Pons (tissue), 1 donor: Measurements from ENCODE around the gene MOV10L1.
"Not testable (repeated sequence)": the region's sequence is repeated elsewhere in the genome, so short reads cannot be mapped to it uniquely, and the experiment has no call there.

Experiments
- DNase-seq: peaks from one replicate; pipeline ENCODE4 v3.0.0-alpha.2; 2016; ENCODE audit warnings: low spot score

The MOV10L1 gene

GRCh38 chr22:50204998-50205397 lies 115.2 kb downstream of the MOV10L1 start:
- DNase-seq: not testable (repeated sequence)

DNA sequence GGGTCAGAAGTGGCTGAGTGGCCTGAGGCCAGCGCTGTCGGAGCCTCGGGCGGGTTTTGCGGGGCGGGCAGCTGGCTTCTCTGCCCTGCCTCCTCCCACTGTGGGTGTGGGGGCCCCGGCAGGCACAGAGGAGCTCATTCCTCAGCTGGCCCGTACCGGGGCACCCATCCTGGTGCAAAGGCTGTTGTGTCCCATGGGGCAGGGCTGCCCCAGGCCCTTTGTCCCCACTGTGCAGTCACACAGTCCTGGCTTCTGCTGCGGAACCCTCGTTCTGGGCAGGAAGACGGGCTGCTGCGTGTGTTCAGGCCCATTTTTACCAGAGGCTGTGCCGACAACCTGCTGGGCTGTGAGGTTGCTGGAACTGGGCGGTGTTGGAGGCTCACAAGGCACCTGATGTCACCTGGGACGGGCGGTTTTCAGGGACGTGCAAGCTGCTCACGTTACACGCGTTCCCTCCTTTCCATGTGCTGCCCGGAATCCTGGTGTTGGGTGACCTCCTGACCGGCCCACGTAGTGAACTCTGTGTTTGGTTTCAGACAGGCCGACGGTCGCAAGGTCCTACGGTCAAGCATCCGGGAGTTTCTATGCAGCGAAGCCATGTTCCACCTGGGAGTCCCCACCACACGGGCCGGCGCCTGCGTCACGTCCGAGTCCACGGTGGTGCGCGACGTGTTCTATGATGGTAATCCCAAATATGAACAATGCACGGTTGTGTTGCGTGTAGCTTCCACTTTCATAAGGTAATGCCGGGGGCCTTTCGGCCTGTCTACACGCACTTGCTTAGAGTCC lies 116.2 kb downstream of the MOV10L1 start:
- no peak for DNase-seq

DNA sequence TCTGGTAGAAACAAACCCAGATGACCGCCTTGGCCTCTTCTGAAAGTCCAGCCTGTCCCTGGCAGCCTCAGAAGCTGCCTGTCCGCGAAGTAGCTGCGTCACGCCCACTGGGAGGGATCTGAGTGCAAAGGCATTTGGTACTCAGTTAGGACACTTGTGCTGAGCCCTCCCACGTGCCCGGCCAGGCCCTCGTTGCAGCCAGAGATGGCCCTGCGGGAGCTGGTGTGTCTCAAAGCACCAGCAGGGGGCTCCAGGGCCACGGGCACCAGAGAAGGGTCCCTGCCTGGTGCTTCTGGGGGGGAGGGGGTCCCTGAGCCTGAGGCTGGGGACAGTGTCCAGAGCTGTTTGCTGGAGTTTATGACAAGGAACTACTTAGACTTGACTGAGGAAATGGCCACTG lies 116.8 kb downstream of the MOV10L1 start:
- DNase-seq: no peak

DNA sequence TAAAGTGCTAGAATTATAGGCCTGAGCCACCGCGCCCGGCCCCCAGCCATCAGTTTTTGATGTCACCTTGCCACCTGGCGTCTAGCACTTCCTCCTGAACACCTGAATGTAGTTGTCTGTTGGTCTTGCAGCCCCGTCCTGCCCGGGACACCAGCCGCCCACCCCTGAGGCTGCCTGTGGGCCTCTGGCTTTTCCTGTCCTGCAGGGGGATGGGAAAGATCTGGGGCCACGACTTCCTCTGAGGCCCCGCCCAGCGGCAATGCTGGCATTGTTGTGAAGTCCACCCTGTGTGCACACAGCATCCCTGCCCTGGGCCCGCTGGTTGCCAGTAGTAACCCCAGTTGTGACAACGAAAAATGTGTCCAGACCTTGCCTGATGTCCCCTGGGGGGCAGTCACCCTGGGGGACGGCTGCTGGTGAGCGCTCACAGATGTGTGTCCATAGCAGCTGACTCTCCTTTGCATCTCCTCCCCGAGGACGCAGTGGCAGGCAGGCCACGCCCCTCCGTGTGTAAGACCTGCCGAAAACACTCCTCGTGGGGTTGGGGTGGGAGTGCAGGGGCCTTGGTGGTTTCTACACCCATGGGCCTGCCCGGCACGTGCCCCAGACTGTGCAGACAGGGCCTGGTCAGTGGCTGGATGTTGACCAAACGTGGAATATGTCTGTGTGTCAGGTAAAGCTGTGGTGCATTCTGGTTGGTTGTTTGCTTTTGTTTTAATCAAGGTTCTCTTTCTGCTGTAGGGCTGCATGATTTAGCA lies 117.8 kb downstream of the MOV10L1 start:
- DNase-seq: no peak

DNA sequence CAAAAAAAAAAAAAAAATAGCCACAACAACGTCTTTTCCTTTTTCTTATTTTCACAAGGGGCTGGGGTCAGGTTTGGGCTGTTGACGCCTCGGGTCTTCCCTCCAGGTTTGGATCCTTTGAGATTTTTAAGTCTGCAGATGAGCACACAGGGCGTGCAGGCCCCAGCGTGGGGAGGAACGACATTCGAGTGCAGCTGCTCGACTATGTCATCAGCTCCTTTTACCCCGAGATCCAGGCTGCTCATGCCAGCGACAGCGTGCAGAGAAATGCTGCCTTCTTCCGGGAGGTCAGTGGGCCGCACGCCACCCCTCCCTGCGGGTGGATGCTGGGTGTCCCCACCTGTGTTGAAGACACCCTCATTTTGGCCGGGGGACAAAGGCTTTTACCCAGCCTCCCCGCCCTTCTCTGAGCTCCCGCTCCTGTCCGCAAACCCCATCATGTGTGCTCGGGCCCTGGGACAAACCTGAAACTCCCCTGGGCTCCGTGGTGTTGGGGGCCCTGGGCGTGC lies 118.7 kb downstream of the MOV10L1 start:
- DNase-seq: no peak

- no peak for DNase-seq
Measured at GRCh38 chr22:50208939-50209892, 119.4 kb downstream of the MOV10L1 start.

- peak; percentile 56 for DNase-seq
Measured at GRCh38 chr22:50209893-50210292, 120.1 kb downstream of the MOV10L1 start.

GRCh38 chr22:50210378-50211139 lies 120.8 kb downstream of the MOV10L1 start:
- no peak for DNase-seq

DNA sequence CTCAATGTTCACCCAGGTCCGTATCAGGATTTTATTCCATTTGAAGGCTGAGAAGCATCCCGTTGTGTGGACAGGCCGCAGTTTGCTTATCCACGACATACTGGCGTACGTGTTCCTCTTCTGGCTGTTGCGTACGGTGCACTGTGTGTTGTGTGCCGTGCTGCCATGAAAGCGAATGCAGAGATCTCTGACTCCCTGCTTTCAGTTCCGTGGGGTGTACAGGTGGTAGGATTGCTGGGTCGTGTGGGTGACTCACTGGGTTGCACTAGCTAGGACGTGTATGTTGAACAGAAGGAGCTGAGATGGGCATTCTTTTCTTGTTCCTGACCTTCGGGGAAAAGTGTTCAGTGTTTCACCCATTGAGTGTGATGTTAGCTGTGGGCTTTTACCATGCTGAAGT lies 121.3 kb downstream of the MOV10L1 start:
- DNase-seq: no peak
